Smooth muscle cell (in vitro differentiated cells): Measurements from ENCODE around the gene PSMB10. TPM values are rescaled to one million over a fixed set of nuclear protein-coding genes. Genes with fewer than 3 reads are reported as not detected.

Experiments used
- DNase-seq: peaks from one replicate; lab custom pipeline; 2025; ENCODE audit not compliant: unreplicated experiment; lab: John Stamatoyannopoulos, UW
- H2AFZ ChIP-seq: fragments of 200-600 bp; sonication (generic); 2 replicates; pipeline ENCODE4 v1.6.0; 2016; ENCODE audit warnings: antibody characterized with exemption, low read depth, mild to moderate bottlenecking
- H3F3A ChIP-seq: fragments of 200-600 bp; sonication (generic); 2 replicates; pipeline ENCODE4 v1.6.0; 2017; ENCODE audit warnings: antibody characterized with exemption, low read depth
- H3K27ac ChIP-seq: fragments of 200-600 bp; sonication (generic); 2 replicates; pipeline ENCODE4 v1.5.1; 2016; ENCODE audit warnings: low read depth, mild to moderate bottlenecking
- H3K27me3 ChIP-seq: fragments of 200-600 bp; sonication (generic); 2 replicates; pipeline ENCODE4 v1.6.1; 2016; ENCODE audit warnings: low read depth, mild to moderate bottlenecking
- H3K36me3 ChIP-seq: fragments of 200-600 bp; sonication (generic); 2 replicates; pipeline ENCODE4 v1.5.1; 2016; ENCODE audit warnings: low read depth
- H3K4me1 ChIP-seq: fragments of 200-600 bp; sonication (generic); 2 replicates; pipeline ENCODE4 v1.5.1; 2016; ENCODE audit warnings: low read depth
- H3K4me2 ChIP-seq: fragments of 200-600 bp; sonication (generic); 2 replicates; pipeline ENCODE4 v1.6.0; 2016; ENCODE audit warnings: mild to moderate bottlenecking
- H3K4me3 ChIP-seq: fragments of 200-600 bp; sonication (generic); 2 replicates; pipeline ENCODE4 v1.5.1; 2016; ENCODE audit warnings: mild to moderate bottlenecking
- H3K79me2 ChIP-seq: fragments of 200-600 bp; sonication (generic); 2 replicates; pipeline ENCODE4 v1.6.0; 2016; ENCODE audit warnings: low read depth, mild to moderate bottlenecking
- H3K9ac ChIP-seq: fragments of 200-600 bp; sonication (generic); 2 replicates; pipeline ENCODE4 v1.6.0; 2016; ENCODE audit warnings: low read depth
- H3K9me3 ChIP-seq: fragments of 200-600 bp; sonication (generic); replicated peaks from 2 replicates; pipeline ENCODE4 v1.5.1; 2016; ENCODE audit warnings: low read depth
- H4K20me1 ChIP-seq: fragments of 200-600 bp; sonication (generic); 2 replicates; pipeline ENCODE4 v1.6.0; 2016; ENCODE audit warnings: low read depth
- WGBS: methylation state at CpG from one replicate; pipeline ENCODE4 v1.1.7; 2016; ENCODE audit warnings: low lambda C conversion rate; 5-methylcytosine and 5-hydroxymethylcytosine counted together
- polyA plus RNA-seq: library from polyadenylated mRNA; unstranded; fragments of >200 nt; fragmentation: Nextera tagmentation; extraction: Ambion mirVana; gene quantifications from 2 replicates; pipeline ENCODE4 v1.2.1, GENCODE V29; 2016
- total RNA-seq: library from RNA; depleted of rRNA; stranded (reverse); fragments of >200 nt; gene quantifications from 2 replicates; pipeline ENCODE4 v1.2.3, GENCODE V29; 2014
- TF ChIP-seq, protein P1 (sequence below): fragments of 200-600 bp; sonication (generic); IDR thresholded peaks from 2 replicates; pipeline ENCODE4 v1.5.1; 2017; ENCODE audit warnings: borderline replicate concordance, mild to moderate bottlenecking, antibody characterized with exemption; ENCODE audit not compliant: insufficient read depth, poor library complexity, severe bottlenecking

Gene PSMB10
- total and polyA plus RNA-seq, 2 experiments from 2014 or later = 17.3 to 38.4 TPM

DNA sequence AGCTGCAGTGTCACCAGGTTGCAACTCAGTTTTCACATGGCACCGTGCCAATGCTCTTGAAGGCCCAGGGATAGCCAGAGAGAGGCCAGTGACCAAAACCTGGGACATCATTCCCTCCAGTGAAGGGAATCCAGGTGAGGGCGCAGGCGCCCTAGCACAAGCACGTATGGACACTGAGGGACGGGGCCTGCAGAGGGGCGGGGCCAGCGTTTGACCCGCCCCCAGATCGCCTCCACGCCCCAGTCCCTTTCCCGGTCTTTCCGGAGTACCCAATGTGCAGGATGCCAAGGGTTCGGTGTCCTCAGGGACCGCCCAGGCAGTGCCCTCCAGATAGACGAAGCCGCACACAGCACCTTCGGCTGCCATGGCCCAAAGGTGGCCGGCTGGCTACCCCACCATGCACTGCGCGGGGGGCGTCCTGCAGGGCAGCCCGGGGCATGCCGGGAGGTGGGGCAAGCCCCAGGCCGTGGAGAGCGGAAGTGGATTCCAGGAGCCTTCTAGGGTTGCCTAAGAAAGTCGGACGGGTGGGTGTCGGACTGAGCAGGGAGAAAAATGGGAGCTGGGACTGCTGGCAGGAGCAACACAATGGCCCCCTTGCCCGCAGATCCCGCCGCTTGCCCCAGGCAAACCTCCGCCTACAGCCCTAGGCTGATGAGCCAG, 27.1 kb upstream of the PSMB10 start:
- Histone ChIP-seq H4K20me1 (peaks cover 91% of the 10 kb centered on the region), H2AFZ (no peak overlapping the region), H3K9ac (no peak overlapping the region), H3K36me3 (no peaks in the 10 kb centered on the region), H3K27ac (no peak overlapping the region), H3K4me2 (no peak overlapping the region), H3K4me1 (peaks cover 20% of the 10 kb centered on the region), H3K79me2 (peaks cover 73% of the 10 kb centered on the region), H3K4me3 (no peak overlapping the region), H3K9me3 (no peaks in the 10 kb centered on the region), H3F3A (no peaks in the 10 kb centered on the region), H3K27me3 (no peaks in the 10 kb centered on the region)
- no peak for DNase-seq
- TF ChIP-seq, protein P1, sequence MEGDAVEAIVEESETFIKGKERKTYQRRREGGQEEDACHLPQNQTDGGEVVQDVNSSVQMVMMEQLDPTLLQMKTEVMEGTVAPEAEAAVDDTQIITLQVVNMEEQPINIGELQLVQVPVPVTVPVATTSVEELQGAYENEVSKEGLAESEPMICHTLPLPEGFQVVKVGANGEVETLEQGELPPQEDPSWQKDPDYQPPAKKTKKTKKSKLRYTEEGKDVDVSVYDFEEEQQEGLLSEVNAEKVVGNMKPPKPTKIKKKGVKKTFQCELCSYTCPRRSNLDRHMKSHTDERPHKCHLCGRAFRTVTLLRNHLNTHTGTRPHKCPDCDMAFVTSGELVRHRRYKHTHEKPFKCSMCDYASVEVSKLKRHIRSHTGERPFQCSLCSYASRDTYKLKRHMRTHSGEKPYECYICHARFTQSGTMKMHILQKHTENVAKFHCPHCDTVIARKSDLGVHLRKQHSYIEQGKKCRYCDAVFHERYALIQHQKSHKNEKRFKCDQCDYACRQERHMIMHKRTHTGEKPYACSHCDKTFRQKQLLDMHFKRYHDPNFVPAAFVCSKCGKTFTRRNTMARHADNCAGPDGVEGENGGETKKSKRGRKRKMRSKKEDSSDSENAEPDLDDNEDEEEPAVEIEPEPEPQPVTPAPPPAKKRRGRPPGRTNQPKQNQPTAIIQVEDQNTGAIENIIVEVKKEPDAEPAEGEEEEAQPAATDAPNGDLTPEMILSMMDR = no peak
- 86% methylated on average over 29 of the region's 32 CpGs for WGBS

DNA sequence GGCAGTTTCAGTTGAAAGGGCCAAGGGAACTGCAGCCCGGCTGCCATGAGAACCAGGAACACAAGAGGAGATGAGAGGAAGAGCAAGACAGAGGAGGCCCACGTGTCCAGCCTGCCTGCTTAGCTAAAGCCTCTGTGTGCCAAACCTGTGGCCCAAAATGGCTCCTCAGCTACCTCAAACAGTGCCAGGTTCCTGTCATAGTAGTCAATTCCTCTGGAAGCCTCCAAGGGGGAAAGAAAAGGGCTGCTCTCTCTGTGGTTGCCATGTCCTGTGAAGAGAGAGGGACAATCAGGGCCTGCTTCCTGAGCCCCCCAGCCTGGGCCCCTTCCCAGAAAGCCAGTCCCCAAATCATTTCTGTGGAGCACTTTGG, 26.6 kb upstream of the PSMB10 start:
- H3K4me1 ChIP-seq = peaks cover 20% of the 10 kb centered on the region
- peaks cover 96% of the 10 kb centered on the region for H4K20me1 ChIP-seq

DNA sequence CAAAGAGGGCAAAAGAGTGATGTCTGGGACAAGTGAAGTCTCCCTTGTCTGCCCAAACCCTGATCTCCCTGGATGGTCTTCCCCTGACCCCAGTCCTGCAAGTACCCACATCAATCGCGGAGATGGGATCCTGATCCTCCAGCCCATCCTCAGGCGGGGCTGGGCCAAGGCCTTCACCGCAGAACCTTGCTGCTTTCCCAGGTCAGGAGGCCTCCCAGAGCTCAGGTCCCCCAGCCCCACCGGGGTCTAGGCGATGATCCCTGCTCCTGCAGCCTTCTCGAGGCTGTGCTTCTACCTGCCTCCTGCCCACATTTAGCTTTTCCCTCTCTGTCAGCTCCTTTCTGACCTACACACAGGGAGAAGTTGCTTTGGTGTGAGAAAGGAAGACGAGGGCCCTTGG, 25.5 kb upstream of the PSMB10 start:
- no peak overlapping the region for H3K9ac ChIP-seq
- no peaks in the 10 kb centered on the region for H3K36me3 ChIP-seq
- H3K9me3 ChIP-seq = no peaks in the 10 kb centered on the region
- H3K27ac ChIP-seq = no peak overlapping the region
- TF ChIP-seq, protein P1 = no peak
- no peak overlapping the region for H3K4me2 ChIP-seq
- H3K79me2 ChIP-seq = peaks cover 71% of the 10 kb centered on the region
- H2AFZ ChIP-seq = no peak overlapping the region
- peaks cover 17% of the 10 kb centered on the region for H3K4me1 ChIP-seq
- no peak for DNase-seq
- no peak overlapping the region for H3K4me3 ChIP-seq
- 98% methylated on average over 8 of the region's 8 CpGs for WGBS
- H4K20me1 ChIP-seq = peaks cover 100% of the 10 kb centered on the region
- H3F3A ChIP-seq = no peaks in the 10 kb centered on the region
- no peaks in the 10 kb centered on the region for H3K27me3 ChIP-seq

More for the DNA sequence above, 26.6 kb upstream of the PSMB10 start:
- no peak overlapping the region for H3K27ac ChIP-seq
- no peak overlapping the region for H3K4me3 ChIP-seq
- H3F3A ChIP-seq = no peaks in the 10 kb centered on the region
- no peak overlapping the region for H3K4me2 ChIP-seq
- H3K9me3 ChIP-seq = no peaks in the 10 kb centered on the region
- DNase-seq = no peak
- no peaks in the 10 kb centered on the region for H3K36me3 ChIP-seq
- no peaks in the 10 kb centered on the region for H3K27me3 ChIP-seq
- 90% methylated on average over 2 of the region's 2 CpGs for WGBS
- H3K79me2 ChIP-seq = peaks cover 77% of the 10 kb centered on the region
- H3K9ac ChIP-seq = no peak overlapping the region
- TF ChIP-seq, protein P1 = no peak
- H2AFZ ChIP-seq = no peak overlapping the region

DNA sequence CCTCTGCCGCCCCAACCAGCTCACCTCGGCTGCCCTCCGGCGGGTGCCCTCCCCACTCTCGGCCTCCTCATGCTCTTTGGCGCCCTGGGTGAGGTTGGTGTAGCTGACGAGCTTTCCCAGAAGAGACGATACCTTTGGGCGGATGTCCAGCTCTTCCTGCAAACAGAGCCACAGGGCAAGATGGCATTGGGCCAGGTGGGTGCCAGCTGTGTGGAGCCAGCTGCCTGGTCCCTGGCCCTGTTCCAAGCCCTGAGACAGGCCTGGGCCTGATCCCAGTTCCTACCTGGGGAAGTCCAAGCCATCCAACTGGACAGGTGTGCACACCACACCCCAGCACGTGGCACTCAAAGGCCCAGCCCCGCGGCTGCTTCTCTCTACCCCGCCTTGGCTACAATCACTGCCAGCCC, 24.9 kb upstream of the PSMB10 start:
- Histone ChIP-seq H3K36me3 (no peaks in the 10 kb centered on the region), H3K4me2 (no peak overlapping the region), H3K9ac (no peak overlapping the region), H4K20me1 (peaks cover 100% of the 10 kb centered on the region), H3K27ac (no peak overlapping the region), H3K79me2 (peaks cover 66% of the 10 kb centered on the region), H3K4me1 (peaks cover 11% of the 10 kb centered on the region), H2AFZ (no peak overlapping the region), H3F3A (no peaks in the 10 kb centered on the region), H3K27me3 (no peaks in the 10 kb centered on the region), H3K4me3 (no peak overlapping the region), H3K9me3 (no peaks in the 10 kb centered on the region)
- no peak for DNase-seq
- WGBS = 96% methylated on average over 13 of the region's 13 CpGs
- TF ChIP-seq, protein P1 = no peak
